ENCODE measurements around the gene HECW1.

Gene HECW1

DNA sequence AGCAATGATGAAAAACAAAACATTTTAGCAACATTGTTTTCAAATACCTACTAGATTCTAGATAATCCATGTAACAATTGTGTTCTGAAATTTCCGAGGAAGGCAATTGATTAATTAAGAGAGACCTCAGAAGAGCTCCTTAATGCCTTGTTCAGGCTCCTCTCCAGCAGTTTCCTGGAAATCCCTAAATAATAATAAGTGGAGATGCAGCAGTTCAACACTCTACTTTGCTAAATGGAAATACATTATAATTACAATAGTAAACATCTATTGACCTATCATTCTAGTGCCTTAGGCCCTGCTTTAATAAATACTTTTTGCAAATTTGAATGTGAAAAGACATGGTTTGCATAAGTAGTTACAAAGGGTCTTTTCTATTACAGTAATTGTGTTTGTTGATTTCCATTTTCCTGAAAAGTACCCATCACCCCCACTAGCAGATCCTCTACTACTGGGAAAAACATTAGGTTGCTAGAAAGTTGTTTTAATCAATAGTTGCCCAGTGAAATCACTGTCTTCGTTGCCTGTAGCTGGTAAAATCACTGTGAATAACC is 283.8 kb downstream of the HECW1 start:
- no peak for DNase-seq (ENCODE audit: low read depth)
- TF ChIP-seq, protein P1, sequence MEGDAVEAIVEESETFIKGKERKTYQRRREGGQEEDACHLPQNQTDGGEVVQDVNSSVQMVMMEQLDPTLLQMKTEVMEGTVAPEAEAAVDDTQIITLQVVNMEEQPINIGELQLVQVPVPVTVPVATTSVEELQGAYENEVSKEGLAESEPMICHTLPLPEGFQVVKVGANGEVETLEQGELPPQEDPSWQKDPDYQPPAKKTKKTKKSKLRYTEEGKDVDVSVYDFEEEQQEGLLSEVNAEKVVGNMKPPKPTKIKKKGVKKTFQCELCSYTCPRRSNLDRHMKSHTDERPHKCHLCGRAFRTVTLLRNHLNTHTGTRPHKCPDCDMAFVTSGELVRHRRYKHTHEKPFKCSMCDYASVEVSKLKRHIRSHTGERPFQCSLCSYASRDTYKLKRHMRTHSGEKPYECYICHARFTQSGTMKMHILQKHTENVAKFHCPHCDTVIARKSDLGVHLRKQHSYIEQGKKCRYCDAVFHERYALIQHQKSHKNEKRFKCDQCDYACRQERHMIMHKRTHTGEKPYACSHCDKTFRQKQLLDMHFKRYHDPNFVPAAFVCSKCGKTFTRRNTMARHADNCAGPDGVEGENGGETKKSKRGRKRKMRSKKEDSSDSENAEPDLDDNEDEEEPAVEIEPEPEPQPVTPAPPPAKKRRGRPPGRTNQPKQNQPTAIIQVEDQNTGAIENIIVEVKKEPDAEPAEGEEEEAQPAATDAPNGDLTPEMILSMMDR (conservative IDR thresholded peaks at IDR 0.05; ENCODE audit: low read depth, low read length): no peak
- H3K4me3 ChIP-seq (ENCODE audit: low read length): no peak overlapping the region

DNA sequence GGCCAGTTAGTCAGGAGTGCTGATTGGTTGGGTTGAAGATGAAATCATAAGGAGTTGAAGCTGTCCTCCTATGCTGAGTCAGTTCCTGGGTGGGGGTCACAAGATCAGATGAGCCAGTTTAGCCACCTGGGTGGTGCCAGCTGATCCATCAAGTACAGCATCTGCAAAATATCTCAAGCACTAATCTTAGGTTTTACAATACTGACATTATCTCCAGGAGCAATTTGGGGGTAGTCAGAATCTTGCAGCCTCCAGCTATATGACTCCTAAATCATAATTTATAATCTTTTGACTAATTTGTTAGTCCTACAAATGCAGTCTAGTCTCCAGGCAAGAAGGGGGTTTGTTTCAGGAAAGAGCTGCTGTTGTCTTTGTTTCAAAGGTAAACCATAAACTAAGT is 286.4 kb downstream of the HECW1 start:
- H3K4me3 ChIP-seq (ENCODE audit: low read length): no peak overlapping the region
- DNase-seq (ENCODE audit: low read depth): no peak
- TF ChIP-seq, protein P1 (conservative IDR thresholded peaks at IDR 0.05; ENCODE audit: low read depth, low read length): no peak

DNA sequence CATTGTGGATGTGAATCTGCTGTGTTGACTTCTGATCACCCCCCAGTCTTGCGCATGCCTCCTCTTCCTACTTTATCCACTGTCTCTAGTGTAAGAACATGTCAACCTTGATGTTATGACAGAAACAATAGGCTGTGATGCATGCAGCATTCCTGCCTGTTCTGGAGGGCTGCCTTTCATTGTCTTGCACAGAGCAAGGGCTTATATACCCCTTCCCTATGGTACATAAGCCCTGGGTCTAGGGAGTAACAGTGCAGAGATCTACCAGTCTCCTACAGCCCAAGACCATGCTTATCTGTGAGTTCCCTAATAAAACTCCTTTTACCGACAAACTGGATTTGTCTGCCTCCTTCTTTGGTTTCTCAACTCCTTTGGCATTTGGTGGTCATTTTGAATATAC is 293.5 kb downstream of the HECW1 start:
- DNase-seq (ENCODE audit: low read depth): no peak
- TF ChIP-seq, protein P1 (conservative IDR thresholded peaks at IDR 0.05; ENCODE audit: low read depth, low read length): no peak
- no peak overlapping the region for H3K4me3 ChIP-seq (ENCODE audit: low read length)

DNA sequence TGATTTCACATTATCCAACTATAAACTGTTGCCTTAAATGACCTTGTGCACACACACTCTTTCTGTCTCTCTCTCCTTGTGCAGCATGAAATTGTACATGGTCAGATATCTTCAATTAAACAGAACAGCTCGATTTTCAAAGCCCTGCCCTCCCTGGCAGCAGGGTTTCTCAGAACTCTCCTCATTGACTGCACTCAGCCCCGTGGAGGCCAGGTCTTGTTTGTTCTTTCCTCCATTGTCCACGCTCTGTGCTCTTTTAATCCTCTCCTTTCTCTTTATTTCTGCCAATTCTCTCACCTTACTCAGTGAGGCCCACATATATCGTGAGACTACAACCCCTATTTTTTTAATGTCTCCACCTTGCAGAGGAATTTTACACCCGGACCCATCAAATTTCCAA is 294.5 kb downstream of the HECW1 start:
- no peak for DNase-seq (ENCODE audit: low read depth)
- TF ChIP-seq, protein P1 (conservative IDR thresholded peaks at IDR 0.05; ENCODE audit: low read depth, low read length): no peak
- no peak overlapping the region for H3K4me3 ChIP-seq (ENCODE audit: low read length)

DNA sequence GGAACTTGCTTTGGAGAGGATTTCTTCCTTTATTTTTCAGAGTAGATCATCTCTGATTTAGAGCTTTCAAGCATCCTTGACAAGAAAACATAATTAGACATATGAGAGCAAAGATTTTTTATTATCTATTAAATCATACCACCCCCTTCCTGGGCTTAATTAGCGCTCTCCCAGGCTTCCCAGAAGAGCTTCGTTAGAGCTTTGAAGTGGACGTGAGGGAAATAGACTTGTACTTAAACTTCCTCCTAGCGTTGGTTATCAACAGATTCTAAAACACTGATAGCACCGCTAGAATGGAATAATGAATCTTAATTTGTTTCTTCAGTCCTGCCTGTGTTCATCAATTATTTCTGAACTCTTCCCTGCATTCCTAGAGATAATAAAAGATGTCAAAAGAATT is 296.5 kb downstream of the HECW1 start:
- DNase-seq (ENCODE audit: low read depth): no peak
- H3K4me3 ChIP-seq (ENCODE audit: low read length): no peak overlapping the region
- TF ChIP-seq, protein P1 (conservative IDR thresholded peaks at IDR 0.05; ENCODE audit: low read depth, low read length): no peak

DNA sequence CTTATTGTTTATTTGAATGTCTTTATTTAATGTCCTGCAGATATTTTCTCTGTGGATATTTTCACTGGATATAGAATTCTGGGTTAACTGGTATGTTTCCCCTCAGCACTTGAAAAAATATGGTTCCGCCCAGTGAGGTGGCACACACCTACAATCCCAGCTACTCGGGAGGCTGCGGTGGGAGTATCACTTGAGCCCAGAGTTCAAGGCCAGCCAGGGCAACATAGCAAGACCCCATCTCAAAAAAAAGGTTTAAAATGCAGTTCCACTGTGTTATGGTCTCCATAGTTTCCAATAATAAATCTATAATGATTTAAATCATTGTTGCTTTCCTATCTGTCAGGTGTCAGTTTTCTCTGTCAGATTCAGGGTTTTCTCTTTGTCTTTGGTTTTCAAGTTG is 305.0 kb downstream of the HECW1 start:
- TF ChIP-seq, protein P1 (conservative IDR thresholded peaks at IDR 0.05; ENCODE audit: low read depth, low read length): no peak
- H3K4me3 ChIP-seq (ENCODE audit: low read length): no peak overlapping the region
- no peak for DNase-seq (ENCODE audit: low read depth)

DNA sequence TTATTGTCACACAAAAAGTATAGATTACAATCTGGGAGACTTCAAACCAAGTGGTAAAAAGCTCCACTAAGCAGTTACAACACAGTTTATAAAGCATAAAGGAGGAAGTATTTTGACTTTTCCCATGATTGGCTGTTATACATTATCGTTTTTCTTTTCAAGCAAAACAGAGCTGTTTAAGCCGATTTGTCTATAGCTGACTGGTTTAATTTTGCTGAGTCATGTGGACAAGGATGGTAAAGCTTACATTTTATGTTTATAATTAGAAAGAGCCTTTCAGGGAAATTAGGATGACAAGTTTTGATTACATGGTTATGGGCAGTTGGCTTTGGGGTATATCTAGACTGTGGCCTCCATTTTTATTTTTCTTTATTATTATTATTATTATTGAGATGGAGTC is 318.0 kb downstream of the HECW1 start:
- no peak overlapping the region for H3K4me3 ChIP-seq (ENCODE audit: low read length)
- TF ChIP-seq, protein P1 (conservative IDR thresholded peaks at IDR 0.05; ENCODE audit: low read depth, low read length): no peak
- peak; percentile 40 for DNase-seq (ENCODE audit: low read depth)

Data from retinal pigment epithelial cell (primary cell).